ENCODE data around the gene NKD1.
"Not testable (repeated sequence)": the region's sequence is repeated elsewhere in the genome, so short reads cannot be mapped to it uniquely, and the experiment has no call there.

NKD1 gene

GRCh38 chr16:50520451-50521245 is 27.5 kb upstream of the NKD1 start:
- no peak for DNase-seq

GRCh38 chr16:50521246-50521900 is 26.8 kb upstream of the NKD1 start:
- DNase-seq, result no peak

DNA sequence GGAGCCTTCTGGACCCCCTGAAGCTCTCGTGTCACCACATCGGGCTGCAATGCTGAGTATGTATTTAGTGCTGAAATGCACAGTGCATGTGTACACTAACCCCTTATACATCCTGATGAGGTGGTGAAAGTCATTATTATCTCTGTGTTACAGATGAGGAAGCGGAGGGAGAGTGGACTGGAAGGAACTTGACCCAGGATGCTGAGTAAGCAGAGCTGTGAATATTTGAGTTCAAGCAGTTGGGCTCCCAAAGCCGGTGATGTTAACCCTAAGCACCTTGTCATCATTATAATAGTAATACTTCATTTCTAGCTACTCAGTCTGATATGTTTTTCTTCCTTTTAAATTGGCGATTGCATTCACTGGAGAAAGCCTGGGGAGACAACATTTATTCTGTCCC is 25.9 kb upstream of the NKD1 start:
- no peak for DNase-seq

DNA sequence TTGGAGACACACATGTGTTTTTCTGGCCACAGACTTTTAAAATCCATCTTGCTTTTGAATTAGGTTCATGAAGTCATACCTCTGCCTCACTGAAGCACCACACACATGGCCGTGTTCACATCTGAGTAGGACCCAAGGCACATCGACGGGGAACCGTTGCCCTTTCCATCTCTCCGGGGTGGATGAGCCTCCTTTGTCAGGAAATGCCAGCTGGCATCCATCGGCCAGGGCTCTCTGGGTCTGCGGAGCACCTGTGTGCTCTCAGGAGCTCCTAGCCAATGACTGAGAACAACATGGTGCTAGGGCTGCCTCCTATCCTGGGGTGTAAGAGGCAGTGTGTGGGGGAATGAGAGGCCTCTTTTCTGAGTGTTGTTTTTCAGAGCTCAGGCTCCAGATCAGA is 24.5 kb upstream of the NKD1 start:
- no peak for DNase-seq

DNA sequence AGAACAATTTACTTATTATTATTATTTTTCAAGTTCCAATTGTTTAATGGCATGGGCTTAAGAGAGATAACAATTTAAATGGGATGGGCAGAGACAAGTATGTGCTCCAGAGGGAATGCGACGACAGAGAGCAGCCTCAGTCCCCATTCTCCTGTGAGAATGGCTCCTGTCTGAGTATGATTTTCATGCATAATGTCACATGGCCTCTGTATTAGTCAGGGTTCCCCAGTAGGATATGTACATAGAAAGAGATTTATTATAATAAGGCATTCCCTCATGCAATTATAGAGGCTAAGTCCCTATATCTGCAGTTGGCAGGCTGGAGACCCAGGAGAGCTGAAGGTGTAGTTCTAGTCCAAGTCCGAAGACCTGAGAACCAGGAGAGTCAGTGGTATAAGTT is 22.9 kb upstream of the NKD1 start:
- DNase-seq, result no peak

- no peak for DNase-seq
Observed at GRCh38 chr16:50525716-50526115, 22.5 kb upstream of the NKD1 start.

GRCh38 chr16:50526249-50526648 is 21.9 kb upstream of the NKD1 start:
- no peak for DNase-seq

DNA sequence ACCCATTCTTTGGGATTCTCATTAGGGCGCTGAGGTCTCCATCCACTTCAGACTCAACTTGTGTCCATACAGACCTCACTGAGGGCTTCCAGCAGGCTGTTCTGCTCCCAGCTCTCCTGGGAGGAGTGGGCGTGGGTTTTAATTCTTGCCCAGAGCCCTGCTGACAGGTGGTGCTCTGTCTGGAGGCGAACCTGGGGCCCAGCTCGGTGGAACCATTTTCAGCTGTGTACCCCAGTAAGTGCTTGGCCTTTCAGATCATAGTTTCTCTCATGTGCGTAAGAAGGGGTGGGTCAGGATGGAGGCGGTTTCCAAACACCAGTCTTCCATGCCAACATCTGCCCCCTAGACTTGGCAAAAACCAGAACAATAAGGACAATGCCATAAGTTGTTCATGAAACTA is 21.4 kb upstream of the NKD1 start:
- DNase-seq, result no peak

- DNase-seq, result no peak
Observed at GRCh38 chr16:50528820-50529219, 19.4 kb upstream of the NKD1 start.

DNA sequence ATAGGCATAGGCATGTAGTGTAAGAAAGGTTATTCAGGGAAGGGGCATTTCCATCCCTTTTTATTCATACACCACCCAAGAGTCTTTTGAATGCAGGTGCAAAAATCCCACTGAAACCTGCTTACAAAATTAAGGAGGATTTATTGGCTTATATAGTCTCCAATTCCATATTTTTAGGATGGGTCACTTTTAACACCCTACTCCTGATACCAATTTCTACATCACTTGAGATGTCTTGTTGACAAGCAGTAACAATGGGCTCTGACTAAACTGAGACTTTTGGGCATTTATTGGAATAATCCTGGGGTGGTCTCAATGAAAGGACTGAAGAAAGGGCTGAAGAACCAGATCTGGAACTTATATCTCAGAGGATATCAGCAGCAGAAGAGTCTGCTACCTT is 18.9 kb upstream of the NKD1 start:
- DNase-seq, result no peak

- no peak for DNase-seq
Observed at GRCh38 chr16:50530277-50531236, 17.6 kb upstream of the NKD1 start.

DNA sequence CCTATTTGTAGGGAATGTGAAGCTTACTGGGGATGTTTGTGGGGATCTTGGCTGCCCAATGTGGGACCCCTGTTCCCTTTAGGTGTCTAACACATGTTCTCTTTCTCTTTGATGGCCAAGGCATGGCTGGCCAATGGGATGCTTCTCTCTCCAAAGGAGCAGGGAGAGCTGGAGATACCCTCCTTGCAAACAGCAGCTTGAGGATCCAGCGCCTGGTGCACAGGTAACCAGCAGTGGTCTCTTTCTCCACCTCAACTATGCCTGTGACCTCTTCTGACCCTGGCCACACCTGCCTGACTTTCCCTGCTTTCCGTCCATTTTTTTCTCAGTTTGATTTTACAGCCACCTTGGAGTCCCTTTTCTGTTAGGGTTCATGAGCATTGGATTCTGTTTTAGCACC is 16.8 kb upstream of the NKD1 start:
- DNase-seq, result no peak

DNA sequence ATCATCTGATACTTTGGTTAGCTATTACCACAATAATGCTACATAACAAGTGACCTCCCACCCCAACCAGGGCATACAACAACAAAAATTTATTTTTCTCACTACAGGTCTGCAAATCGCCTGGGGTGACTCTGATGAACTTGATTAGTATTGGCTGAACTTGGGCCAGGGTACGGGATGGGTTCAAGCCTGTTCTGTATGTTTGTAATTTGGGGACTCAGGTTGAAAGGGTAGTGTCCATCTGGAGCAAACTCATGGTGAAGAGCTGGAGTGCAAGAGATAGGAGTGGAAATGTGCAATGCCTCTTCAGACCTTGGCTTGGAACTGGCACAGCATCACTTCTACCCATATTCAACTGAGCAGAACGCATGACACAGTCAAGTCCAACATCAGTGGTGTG is 16.3 kb upstream of the NKD1 start:
- DNase-seq, result no peak

GRCh38 chr16:50532576-50532975 is 15.6 kb upstream of the NKD1 start:
- no peak for DNase-seq

- no peak for DNase-seq
Observed at GRCh38 chr16:50533317-50533716, 14.9 kb upstream of the NKD1 start.

GRCh38 chr16:50534091-50534490 is 14.1 kb upstream of the NKD1 start:
- no peak for DNase-seq

GRCh38 chr16:50534556-50534955 is 13.6 kb upstream of the NKD1 start:
- no peak for DNase-seq

DNA sequence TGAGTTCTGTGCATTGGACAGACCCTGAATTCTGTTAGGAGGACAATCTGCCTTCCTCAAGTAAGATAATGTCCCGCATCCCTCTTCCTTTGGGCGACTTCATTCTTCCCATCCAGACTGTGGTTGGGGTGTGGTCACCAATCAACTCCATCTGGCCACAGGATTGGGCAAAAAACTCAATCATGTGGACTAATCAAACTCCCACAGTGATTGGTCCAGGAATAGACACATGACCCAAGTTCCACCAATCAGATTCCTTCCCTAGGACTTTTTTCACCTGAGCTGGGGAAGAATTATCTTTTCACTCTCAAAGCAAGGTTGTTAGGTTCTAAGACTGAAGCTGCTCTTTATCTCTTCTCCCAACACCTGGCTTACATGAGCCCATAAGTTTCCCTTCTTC is 13.2 kb upstream of the NKD1 start:
- no peak for DNase-seq

- DNase-seq, result no peak
Observed at GRCh38 chr16:50535506-50536257, 12.5 kb upstream of the NKD1 start.

- not testable (repeated sequence) for DNase-seq
Observed at GRCh38 chr16:50536258-50536645, 11.9 kb upstream of the NKD1 start.

GRCh38 chr16:50537533-50538290 is 10.5 kb upstream of the NKD1 start:
- no peak for DNase-seq

Measured in NCI-H187 (cell line).